ENCODE results near the gene TMEM45B.

DNA sequence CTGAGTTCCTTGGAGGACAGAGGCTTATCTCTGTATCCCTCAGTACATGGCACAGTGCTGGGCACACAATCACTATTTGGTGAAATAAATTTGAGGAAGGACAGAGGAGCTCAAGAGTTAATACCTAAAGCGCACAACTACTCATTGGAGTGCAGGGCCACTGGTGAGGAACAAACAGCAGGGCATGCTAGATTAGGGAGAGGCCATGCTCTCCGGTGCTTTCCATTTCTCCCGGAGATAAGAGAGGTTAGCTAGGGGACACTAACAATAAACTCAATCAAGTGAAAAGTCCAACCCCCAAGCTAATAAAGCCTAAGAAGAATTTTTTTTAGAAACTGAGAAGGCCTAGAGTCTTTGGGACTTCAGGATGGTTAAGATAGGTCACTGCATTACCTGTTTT, 50.7 kb downstream of the TMEM45B start:
- TF ChIP-seq SP1 (IDR thresholded peaks at IDR 0.05) (no peak), LEF1 (IDR thresholded peaks at IDR 0.05; ENCODE audit: borderline replicate concordance) (no peak), NFRKB (IDR thresholded peaks at IDR 0.05) (no peak), L3MBTL2 (conservative IDR thresholded peaks at IDR 0.05) (no peak), FOXA1 (IDR thresholded peaks at IDR 0.05) (no peak), FOXM1 (IDR thresholded peaks at IDR 0.05; ENCODE audit: borderline replicate concordance) (no peak), BHLHE40 (IDR thresholded peaks at IDR 0.05; ENCODE audit: borderline replicate concordance) (no peak), HDGF (IDR thresholded peaks at IDR 0.05; ENCODE audit: borderline replicate concordance) (no peak), ELF4 (IDR thresholded peaks at IDR 0.05) (no peak), TARDBP (IDR thresholded peaks at IDR 0.05) (no peak)
- TF ChIP-seq, protein P1, sequence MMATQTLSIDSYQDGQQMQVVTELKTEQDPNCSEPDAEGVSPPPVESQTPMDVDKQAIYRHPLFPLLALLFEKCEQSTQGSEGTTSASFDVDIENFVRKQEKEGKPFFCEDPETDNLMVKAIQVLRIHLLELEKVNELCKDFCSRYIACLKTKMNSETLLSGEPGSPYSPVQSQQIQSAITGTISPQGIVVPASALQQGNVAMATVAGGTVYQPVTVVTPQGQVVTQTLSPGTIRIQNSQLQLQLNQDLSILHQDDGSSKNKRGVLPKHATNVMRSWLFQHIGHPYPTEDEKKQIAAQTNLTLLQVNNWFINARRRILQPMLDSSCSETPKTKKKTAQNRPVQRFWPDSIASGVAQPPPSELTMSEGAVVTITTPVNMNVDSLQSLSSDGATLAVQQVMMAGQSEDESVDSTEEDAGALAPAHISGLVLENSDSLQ (IDR thresholded peaks at IDR 0.05) = no peak
